SU-DHL-6 (cell line): ENCODE data around the gene HIVEP3.

Experiments used
- EZH2phosphoT487 ChIP-seq: fragments of 200-600 bp; sonication (generic), shearing (Covaris generic); conservative IDR thresholded peaks from 2 replicates; pipeline ENCODE4 v1.6.1; 2018; ENCODE audit warnings: mild to moderate bottlenecking, antibody characterized with exemption, low read length, moderate library complexity, mixed read lengths
- TF ChIP-seq, protein P1 (sequence below): fragments of 200-600 bp; sonication (generic); IDR thresholded peaks from one replicate; pipeline ENCODE4 v1.5.1; 2017; ENCODE audit warnings: antibody characterized with exemption, mild to moderate bottlenecking, low read length, moderate library complexity; ENCODE audit not compliant: insufficient read depth, poor library complexity, severe bottlenecking

- TF ChIP-seq, protein P1, sequence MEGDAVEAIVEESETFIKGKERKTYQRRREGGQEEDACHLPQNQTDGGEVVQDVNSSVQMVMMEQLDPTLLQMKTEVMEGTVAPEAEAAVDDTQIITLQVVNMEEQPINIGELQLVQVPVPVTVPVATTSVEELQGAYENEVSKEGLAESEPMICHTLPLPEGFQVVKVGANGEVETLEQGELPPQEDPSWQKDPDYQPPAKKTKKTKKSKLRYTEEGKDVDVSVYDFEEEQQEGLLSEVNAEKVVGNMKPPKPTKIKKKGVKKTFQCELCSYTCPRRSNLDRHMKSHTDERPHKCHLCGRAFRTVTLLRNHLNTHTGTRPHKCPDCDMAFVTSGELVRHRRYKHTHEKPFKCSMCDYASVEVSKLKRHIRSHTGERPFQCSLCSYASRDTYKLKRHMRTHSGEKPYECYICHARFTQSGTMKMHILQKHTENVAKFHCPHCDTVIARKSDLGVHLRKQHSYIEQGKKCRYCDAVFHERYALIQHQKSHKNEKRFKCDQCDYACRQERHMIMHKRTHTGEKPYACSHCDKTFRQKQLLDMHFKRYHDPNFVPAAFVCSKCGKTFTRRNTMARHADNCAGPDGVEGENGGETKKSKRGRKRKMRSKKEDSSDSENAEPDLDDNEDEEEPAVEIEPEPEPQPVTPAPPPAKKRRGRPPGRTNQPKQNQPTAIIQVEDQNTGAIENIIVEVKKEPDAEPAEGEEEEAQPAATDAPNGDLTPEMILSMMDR = no peak
- no peak for TF ChIP-seq EZH2phosphoT487
Measured at GRCh38 chr1:41500378-41500777, 418.3 kb downstream of the HIVEP3 start.
